Psoas muscle (tissue), 8 donors: ENCODE measurements around the gene NFATC1. TPM values are rescaled to one million over a fixed set of nuclear protein-coding genes. Genes with fewer than 3 reads are reported as not detected.

Experiments
- ATAC-seq, 4 donors: fragments of 200-7000 bp; cut with Tn5 transposase; one replicate each; pipeline ENCODE4 v1.9.1; 2020; ENCODE audit warnings: moderate library complexity in 3 of 4, mild to moderate bottlenecking in 2 of 4
- DNase-seq, 2 donors: peaks; one replicate each; pipeline ENCODE4 v3.0.0-alpha.2; 2020
- H3K27ac ChIP-seq: fragments of 200-600 bp; one replicate; pipeline ENCODE4 v1.8.0; 2022
- H3K27me3 ChIP-seq, 3 donors: fragments of 200-600 bp in 1 of 3; one replicate each; pipeline versions ENCODE4 v1.6.1 to v1.8.0; 2013 to 2022; ENCODE audit warnings: low read length in 2 of 3, mild to moderate bottlenecking in 2 of 3, moderate library complexity in 1 of 3; ENCODE audit not compliant: insufficient read depth in 3 of 3
- H3K36me3 ChIP-seq, 2 donors: fragments of 200-600 bp in 1 of 2; one replicate each; pipeline versions ENCODE4 v1.6.1 to v1.8.0; 2013 to 2022; ENCODE audit warnings: low read depth in 1 of 2, mild to moderate bottlenecking in 1 of 2, moderate library complexity in 1 of 2; ENCODE audit not compliant: insufficient read depth in 1 of 2
- H3K4me1 ChIP-seq: fragments of 200-600 bp; one replicate; pipeline ENCODE4 v1.8.0; 2022
- H3K4me3 ChIP-seq: fragments of 200-600 bp; one replicate; pipeline ENCODE4 v1.8.0; 2022; ENCODE audit warnings: mild to moderate bottlenecking
- H3K9me3 ChIP-seq: fragments of 200-600 bp; one replicate; pipeline ENCODE4 v1.8.0; 2022
- WGBS, 3 donors: extraction: QIAGEN DNeasy Blood & Tissue Kit; methylation state at CpG; one replicate each; pipeline versions ENCODE4 v1.1.6 to v1.1.7; 2013; 5-methylcytosine and 5-hydroxymethylcytosine counted together
- intact Hi-C, 2 donors: fragments of 100-400 bp; cut with DNase I; formaldehyde crosslinking; loops; one replicate each; pipeline versions ENCODE4 v1.11.0 to v1.14.2; 2022
- polyA plus RNA-seq, 3 donors: library from polyadenylated mRNA; stranded (reverse); fragments of 200-250 nt; gene quantifications; one replicate each; pipeline ENCODE4 v1.2.3, GENCODE V29; 2013
- total RNA-seq, 4 donors: library from RNA; stranded (reverse); fragmentation: NEBNext Ultra II Directional in 2 of 4; extraction: Animal tissue kit (Norgen Biotek cat#: 25700) in 2 of 4; gene quantifications; one replicate each; pipeline versions ENCODE4 v1.2.1 to v1.2.4, GENCODE V29; 2021 to 2023
- TF ChIP-seq, protein P1 (sequence below): fragments of 200-600 bp; IDR thresholded peaks from one replicate; pipeline ENCODE4 v1.8.0; 2022; ENCODE audit warnings: antibody characterized with exemption
- donor health status: healthy with polysubstance abuse.
- donor health status: DM: no; HTN: no; CAD: no; lungs with moderate emphysema.
- donor health status: Bipolar disorder and iron deficiency.
- donor health status: healthy.
- donor health status: DM: yes; HTN: yes; CAD: no.
- donor health status: DM: no; HTN: no; CAD: no.
- donor health status: DM: no; HTN: no; CAD: no.
- donor health status: DM: yes; HTN: yes; CAD: no.

NFATC1 gene
- total and polyA plus RNA-seq, 7 donors: 3.0 to 28.7 (median 21.0) TPM

DNA sequence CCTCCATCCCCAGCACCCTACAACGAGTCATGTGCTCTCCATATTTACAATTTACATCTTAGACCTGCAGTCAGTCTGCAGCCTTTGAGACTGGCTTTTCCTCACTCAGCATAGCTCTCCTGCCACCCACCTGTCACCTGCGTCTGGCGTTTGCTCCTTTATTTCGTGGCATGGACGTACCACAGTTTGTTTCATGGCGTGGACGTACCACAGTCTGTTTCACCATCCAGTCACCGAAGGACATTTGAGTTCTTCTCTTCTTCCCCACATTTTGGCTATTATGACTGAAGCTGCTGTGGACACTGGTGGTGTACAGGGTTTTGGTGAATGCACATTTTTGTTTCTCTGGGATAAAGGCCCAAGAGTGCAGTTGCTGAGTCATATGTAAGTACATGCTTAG, 142.0 kb downstream of the NFATC1 start:
- Histone ChIP-seq H3K27ac (no peak overlapping the region), H3K9me3 (no peaks in the 10 kb centered on the region), H3K36me3 (no peaks in the 10 kb centered on the region), H3K4me1 (no peaks in the 10 kb centered on the region), H3K4me3 (no peak overlapping the region), H3K27me3 (no peaks in the 10 kb centered on the region)
- intact Hi-C loops: no loop called here
- ATAC-seq (no peak), DNase-seq (no peak)
- 97 to 99% (median 98%) methylated on average over 8 of the region's 8 CpGs for WGBS, 3 donors
- TF ChIP-seq, protein P1, sequence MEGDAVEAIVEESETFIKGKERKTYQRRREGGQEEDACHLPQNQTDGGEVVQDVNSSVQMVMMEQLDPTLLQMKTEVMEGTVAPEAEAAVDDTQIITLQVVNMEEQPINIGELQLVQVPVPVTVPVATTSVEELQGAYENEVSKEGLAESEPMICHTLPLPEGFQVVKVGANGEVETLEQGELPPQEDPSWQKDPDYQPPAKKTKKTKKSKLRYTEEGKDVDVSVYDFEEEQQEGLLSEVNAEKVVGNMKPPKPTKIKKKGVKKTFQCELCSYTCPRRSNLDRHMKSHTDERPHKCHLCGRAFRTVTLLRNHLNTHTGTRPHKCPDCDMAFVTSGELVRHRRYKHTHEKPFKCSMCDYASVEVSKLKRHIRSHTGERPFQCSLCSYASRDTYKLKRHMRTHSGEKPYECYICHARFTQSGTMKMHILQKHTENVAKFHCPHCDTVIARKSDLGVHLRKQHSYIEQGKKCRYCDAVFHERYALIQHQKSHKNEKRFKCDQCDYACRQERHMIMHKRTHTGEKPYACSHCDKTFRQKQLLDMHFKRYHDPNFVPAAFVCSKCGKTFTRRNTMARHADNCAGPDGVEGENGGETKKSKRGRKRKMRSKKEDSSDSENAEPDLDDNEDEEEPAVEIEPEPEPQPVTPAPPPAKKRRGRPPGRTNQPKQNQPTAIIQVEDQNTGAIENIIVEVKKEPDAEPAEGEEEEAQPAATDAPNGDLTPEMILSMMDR: no peak

DNA sequence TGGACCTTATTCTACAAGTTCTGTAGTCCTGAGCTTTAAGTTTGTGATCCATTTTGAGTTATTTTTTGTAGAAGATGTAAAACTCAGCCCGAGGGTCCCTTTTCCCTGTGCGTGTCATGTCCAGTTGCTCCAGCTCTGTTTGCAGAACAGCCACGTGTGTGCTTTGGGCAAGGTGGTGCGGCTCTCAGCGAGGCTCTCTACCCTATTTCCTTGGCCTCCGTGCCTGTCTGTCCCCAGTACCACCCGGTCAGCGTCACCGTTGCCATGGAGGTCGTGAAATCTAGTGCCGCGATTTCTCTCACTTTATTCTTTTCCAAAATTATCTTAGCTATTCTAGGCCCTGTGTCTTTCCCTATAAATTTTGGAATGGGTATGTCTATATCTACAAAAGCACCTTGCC, 142.9 kb downstream of the NFATC1 start:
- intact Hi-C loops: no loop called here
- 93 to 97% (median 97%) methylated on average over 12 of the region's 12 CpGs for WGBS, 3 donors
- H3K27ac ChIP-seq: no peak overlapping the region
- TF ChIP-seq, protein P1: no peak
- H3K4me1 ChIP-seq: no peaks in the 10 kb centered on the region
- no peaks in the 10 kb centered on the region for H3K9me3 ChIP-seq
- ATAC-seq (no peak), DNase-seq (no peak)
- no peak overlapping the region for H3K4me3 ChIP-seq
- no peaks in the 10 kb centered on the region for H3K27me3 ChIP-seq
- no peaks in the 10 kb centered on the region for H3K36me3 ChIP-seq

DNA sequence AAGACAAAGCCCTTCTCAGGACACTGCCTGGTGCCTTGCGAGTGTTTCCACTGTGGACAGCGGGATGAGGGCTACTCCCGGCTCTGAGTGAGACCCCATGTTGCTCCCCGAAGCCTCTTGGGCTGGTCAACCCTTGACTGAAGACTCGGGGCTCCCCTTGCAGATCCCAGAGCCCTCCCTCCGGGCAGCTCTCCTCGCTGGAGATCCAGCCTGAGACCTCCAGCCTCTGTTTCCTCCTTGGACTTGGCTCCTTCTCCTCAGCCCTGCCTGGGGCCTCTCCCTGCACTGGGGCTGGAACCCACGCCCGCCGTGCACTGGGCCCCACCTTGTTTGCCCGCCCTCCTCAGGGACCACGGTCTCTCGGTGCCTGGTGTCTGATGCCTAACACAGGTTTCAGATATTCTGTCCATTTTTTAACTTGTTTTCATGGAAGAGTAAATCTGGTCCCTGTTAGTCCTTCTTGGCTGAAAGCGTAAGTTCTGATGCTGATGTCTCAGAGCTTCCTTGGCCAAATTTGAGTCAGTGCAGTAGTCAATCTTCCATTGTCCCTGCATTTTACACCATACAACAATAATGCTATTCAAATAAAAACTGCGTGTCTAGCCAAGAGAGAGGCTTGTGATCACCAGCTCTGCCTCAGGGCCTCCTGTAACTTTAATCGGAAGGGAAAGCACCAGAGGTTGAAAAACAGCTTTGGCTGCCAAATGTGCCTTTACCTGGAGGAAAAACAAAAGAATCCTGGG, 144.6 kb downstream of the NFATC1 start:
- WGBS, 3 donors: 77 to 82% (median 79%) methylated on average over 16 of the region's 16 CpGs
- H3K27ac ChIP-seq: no peak overlapping the region
- no peaks in the 10 kb centered on the region for H3K36me3 ChIP-seq
- H3K4me1 ChIP-seq: no peaks in the 10 kb centered on the region
- no peak overlapping the region for H3K4me3 ChIP-seq
- DNase-seq (peak in 1 of 2 donors; percentile 39), ATAC-seq (no peak)
- TF ChIP-seq, protein P1: no peak
- intact Hi-C loops: no loop called here
- peaks cover 0 to 2% (median 0%) of the 10 kb centered on the region in 3 donors for H3K27me3 ChIP-seq
- no peaks in the 10 kb centered on the region for H3K9me3 ChIP-seq

DNA sequence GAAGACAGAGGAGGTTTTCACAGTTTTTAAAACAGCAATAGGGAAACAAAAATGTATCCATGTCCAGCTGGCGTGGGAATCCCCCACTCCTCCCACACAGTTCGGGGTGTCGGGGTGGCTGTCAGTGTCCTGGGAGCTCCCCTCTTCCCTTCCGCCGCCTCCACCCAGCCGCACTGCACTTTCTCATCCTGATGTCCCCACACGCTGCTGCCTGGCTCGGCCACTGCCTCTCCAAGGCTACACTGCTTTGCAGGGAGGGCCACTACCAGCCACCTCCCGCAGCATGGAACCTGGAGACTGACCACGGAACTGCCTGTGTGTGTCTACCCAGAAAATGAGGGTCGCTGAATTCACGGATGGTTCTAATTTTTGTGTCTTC, 145.2 kb downstream of the NFATC1 start:
- Histone ChIP-seq H3K27me3 (peaks cover 0 to 3% (median 0%) of the 10 kb centered on the region in 3 donors), H3K36me3 (no peaks in the 10 kb centered on the region), H3K4me3 (no peak overlapping the region), H3K9me3 (no peaks in the 10 kb centered on the region), H3K27ac (no peak overlapping the region), H3K4me1 (no peaks in the 10 kb centered on the region)
- 79 to 83% (median 82%) methylated on average over 12 of the region's 12 CpGs for WGBS, 3 donors
- intact Hi-C loops: no loop called here
- peak in 1 of 2 donors; percentile 26 for DNase-seq
- TF ChIP-seq, protein P1: no peak
- ATAC-seq: no peak

DNA sequence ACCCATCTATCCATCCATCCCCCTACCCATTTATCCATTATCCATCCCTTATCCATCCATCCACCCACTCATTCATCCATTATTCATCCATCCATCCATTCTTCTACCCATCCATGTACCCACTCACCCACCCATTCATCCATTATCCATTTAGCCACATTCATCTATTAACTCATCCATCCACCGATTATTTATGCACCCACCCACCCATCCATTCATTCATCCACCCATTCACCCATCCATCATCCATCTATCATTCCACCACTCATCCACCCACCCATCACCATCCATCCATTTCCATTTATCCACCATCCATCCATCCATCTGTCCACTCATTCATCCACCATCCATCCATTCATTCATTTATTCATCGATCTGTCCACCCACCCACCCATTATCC, 146.5 kb downstream of the NFATC1 start:
- 95 to 98% (median 96%) methylated on average over 2 of the region's 2 CpGs for WGBS, 3 donors
- peaks cover 0 to 3% (median 0%) of the 10 kb centered on the region in 3 donors for H3K27me3 ChIP-seq
- no peaks in the 10 kb centered on the region for H3K36me3 ChIP-seq
- no peaks in the 10 kb centered on the region for H3K4me1 ChIP-seq
- TF ChIP-seq, protein P1: no peak
- H3K4me3 ChIP-seq: no peak overlapping the region
- ATAC-seq: no peak
- intact Hi-C loops: no loop called here
- no peak overlapping the region for H3K27ac ChIP-seq
- no peaks in the 10 kb centered on the region for H3K9me3 ChIP-seq
- no peak for DNase-seq
